Left cardiac atrium (tissue), 4 donors: ENCODE data around the gene EFCAB12. TPM values are rescaled to one million over a fixed set of nuclear protein-coding genes. Genes with fewer than 3 reads are reported as not detected.
"Not testable (repeated sequence)": the region's sequence is repeated elsewhere in the genome, so short reads cannot be mapped to it uniquely, and the experiment has no call there.

Experiments
- ATAC-seq, 2 donors: fragments of 200-7000 bp; cut with Tn5 transposase; one replicate each; pipeline ENCODE4 v1.9.1; 2020; ENCODE audit warnings: mild to moderate bottlenecking in 2 of 2, moderate library complexity in 2 of 2
- DNase-seq: peaks from one replicate; pipeline ENCODE4 v3.0.0-alpha.2; 2020
- intact Hi-C, 2 donors: fragments of 100-400 bp; cut with DNase I; formaldehyde crosslinking; loops; one replicate each; pipeline versions ENCODE4 v1.14.1 to v1.15.1; 2022 to 2023
- total RNA-seq, 2 donors: library from RNA; stranded (reverse); fragmentation: NEBNext Ultra II Directional; extraction: Animal tissue kit (Norgen Biotek cat#: 25700); gene quantifications; one replicate each; pipeline ENCODE4 v1.2.1, GENCODE V29; 2021
- donor health status: DM: no; HTN: yes; CAD: no.
- donor health status: DM: no; HTN: yes; CAD: no; lungs with severe emphysema.
- donor health status: DM: yes; HTN: yes; CAD: no.
- donor health status: Dilated cardiomyopathy.

Gene EFCAB12
- total RNA-seq, 2 donors from 2014 or later, result 0.32 to 0.37 TPM

DNA sequence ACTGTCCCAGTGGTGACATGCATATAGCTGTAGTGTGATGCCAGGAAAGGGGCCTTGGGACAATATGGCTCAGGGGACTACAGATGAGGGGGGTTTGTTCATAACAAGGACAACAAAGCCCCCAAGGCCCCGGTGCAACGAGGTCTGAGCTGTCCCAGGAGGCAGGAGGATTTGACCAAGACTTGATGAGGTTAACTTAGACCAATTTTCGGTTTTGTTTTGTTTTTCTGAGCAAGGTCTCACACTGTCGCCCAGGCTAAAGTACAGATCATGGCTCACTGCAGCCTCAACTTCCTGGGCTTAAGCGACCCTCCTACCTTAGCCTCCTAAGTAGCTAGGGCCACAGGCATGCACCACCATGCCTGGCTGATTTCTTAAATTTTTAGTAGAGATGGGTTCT lies 23.8 kb downstream of the EFCAB12 start:
- no peak for DNase-seq
- ATAC-seq, result no peak
- intact Hi-C loops, result no loop called here

DNA sequence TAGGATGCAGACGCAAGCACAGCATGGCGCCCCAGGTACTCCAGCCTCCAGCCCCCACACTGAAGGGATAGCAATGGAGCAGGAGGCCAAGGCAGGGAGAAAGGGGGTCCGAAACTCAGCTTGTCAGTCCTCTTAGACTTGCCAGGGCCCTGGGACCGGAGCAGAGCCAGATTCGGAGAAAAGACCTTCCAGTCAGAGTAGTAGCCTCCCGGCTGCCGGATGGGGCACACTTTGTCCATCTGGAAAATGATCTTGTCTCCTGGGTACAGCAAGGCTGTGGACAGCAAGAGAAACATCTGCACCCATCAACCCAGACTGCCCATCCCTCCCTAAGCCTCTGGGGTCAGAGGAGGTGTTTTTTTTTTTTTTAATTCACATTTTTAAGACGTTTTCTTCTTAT lies 24.3 kb downstream of the EFCAB12 start:
- ATAC-seq (no peak), DNase-seq (no peak)
- intact Hi-C loops, result no loop called here

GRCh38 chr3:129403450-129403849 lies 25.0 kb downstream of the EFCAB12 start:
- ATAC-seq, result no peak
- intact Hi-C loops, result no loop called here

GRCh38 chr3:129402616-129403015 lies 25.8 kb downstream of the EFCAB12 start:
- DNase-seq (no peak), ATAC-seq (no peak)
- intact Hi-C loops, result no loop called here

More at GRCh38 chr3:129403450-129403849, 25.0 kb downstream of the EFCAB12 start:
- DNase-seq, result no peak

DNA sequence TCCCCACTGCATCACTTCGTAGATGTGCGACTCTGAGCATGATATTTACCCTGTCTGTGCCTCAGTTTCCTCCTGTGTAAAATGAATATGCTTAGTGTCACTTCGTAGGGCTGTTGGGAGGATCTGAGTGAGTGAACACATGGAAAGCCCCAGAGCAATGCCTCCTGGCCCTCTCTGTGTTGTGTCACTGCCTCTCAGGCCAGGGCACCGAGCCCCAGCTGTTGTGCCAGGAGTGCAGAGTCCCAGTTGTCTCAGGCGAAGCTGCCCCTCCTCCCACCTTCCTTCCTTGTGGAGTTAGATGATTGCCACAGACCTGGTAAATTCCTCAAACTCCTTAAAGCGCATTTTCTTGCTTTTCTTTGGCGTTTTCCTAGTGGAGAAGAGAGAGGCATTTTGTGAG lies 26.2 kb downstream of the EFCAB12 start:
- no peak for DNase-seq
- intact Hi-C loops, result no loop called here
- ATAC-seq, result no peak

GRCh38 chr3:129399895-129400357 lies 28.5 kb downstream of the EFCAB12 start:
- intact Hi-C loops, result no loop called here
- DNase-seq (no peak), ATAC-seq (peak; percentile 7 to 17)

DNA sequence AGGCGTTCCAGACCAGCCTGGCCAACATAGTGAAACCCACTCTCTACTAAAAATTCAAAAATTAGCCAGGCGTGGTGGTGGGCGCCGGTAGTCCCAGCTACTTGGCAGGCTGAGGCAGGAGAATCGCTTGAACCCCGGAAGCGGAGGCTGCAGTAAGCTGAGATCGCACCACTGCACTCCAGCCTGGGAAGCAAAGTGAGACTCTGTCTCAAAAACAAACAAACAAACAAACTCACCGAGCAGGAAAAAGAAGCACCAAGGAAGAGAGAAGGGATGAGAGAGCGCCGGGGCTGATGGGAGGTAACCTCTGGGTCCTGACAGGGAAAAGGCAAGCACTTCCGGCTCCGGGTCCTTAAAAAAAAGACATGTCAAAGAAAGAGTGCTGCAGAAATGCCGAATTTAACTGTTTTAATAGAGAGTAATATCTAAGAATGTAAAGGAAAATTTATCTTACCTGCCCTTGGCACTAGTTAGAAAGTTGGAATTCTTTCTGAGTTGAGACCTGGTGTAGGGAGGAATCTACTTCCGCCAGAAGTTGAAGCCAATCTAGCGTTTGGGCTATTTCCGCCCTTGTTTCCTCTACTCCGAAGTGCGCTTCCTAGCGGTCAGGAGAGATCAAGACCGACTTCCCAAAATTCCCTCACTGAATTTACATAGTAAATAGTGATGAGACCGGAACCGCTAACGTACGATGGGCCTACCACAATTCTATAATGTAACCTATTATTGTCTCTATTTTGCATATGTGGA lies 29.1 kb downstream of the EFCAB12 start:
- intact Hi-C loops, result no loop called here
- ATAC-seq, result peak; percentile 91 to 92
- DNase-seq, result peak; percentile 82

- DNase-seq, result no peak
- peak; percentile 23 to 27 for ATAC-seq
- intact Hi-C loops, result no loop called here
These were observed 29.7 kb downstream of the EFCAB12 start for GRCh38 chr3:129398803-129399144.

GRCh38 chr3:129393760-129394564 lies 34.5 kb downstream of the EFCAB12 start:
- DNase-seq, ATAC-seq, intact Hi-C loops: not testable (repeated sequence)

DNA sequence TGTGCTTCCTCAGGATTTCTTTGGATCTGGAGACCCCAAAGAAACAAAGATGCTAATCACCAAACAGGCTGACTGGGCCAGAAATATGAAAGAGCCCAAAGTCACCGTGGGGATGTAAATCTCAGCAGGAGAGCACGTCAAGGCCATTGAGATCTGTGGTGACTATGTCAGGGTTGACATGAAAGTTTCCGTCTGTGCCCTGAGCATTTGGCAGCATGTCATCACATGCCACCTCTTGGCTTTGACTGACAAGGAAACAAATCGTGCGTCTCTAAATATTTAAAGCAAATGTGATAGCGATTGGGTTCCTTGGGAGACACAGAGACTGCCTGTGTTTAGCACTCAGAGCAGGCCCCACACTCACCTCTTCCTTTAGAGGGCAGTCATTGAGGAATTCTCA lies 35.2 kb downstream of the EFCAB12 start:
- no peak for ATAC-seq
- intact Hi-C loops, result no loop called here
- DNase-seq, result no peak

GRCh38 chr3:129392106-129392887 lies 36.1 kb downstream of the EFCAB12 start:
- ATAC-seq, intact Hi-C loops, DNase-seq: not testable (repeated sequence)

DNA sequence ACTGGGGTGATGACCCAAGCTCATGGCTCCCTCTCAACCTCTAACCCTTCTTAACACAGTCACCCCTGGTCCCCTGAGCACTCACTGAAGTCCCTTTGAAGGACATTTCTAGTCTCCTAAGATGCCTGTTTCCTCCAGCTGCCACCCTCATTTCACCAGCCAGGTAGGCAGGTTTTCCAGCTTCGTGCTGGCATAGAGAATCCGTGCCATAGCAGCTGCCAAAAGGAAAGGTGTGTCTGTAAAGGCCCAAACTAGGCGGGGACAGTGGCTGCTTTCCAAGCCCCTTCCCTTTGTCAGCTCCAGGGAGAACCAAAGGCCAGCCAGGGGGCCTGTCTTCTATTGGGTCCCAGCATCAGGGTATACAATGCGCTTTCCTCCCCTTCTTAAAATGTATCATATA lies 36.9 kb downstream of the EFCAB12 start:
- ATAC-seq, intact Hi-C loops, DNase-seq: not testable (repeated sequence)

DNA sequence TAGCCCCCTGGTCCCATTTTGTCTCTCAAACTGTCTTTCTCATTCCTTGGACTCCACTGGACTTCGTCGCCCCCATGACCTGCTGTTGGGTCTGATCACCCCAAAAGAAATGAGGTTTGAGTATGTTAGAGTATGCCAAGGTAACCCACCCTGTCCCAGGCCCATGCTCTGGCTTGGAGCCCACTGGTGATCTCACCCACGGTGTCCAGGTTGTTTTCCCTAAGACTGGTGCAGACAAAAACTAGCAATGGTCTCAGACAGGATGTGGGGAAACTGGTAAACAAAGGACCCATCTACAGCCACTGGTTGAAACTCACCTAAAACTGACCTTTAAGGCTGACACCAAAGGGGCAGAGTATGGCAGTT lies 38.9 kb downstream of the EFCAB12 start:
- intact Hi-C loops, result loop anchor here in 1 of 2 donors (10.0 kb wide), 1 partner anchor 45 kb away; the partner anchor contains the start of gene MBD4
- ATAC-seq (no peak), DNase-seq (no peak)

- peak; percentile 38 to 64 for ATAC-seq
- not testable (repeated sequence) for DNase-seq
- intact Hi-C loops, result loop anchor here in 1 of 2 donors (10.0 kb wide), 1 partner anchor 46 kb away; the partner anchor contains the start of gene MBD4
These were observed 39.5 kb downstream of the EFCAB12 start for GRCh38 chr3:129388791-129389571.

DNA sequence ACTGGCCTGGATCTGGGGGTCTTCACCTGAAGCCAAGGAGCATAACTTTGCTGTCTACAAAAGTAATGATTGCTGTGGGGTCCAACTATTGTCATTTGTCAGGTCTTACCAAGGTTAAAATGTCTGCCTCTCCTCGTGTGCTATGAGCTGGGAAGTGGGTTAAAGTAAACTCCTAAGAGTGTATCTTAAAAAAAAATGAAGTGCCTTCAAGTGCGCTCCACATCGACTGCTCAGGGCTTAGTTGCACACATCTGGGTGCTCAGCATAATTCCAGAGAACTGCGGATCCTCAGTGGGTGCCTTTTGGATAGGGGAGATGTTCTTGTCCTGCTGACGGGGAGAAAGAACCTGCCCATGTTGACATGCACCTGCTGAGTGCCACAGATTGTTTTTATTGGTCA lies 40.9 kb downstream of the EFCAB12 start:
- intact Hi-C loops, result loop anchor here in 1 of 2 donors (10.0 kb wide), 1 partner anchor 47 kb away; the partner anchor contains the start of gene MBD4
- ATAC-seq (no peak), DNase-seq (no peak)

GRCh38 chr3:129386984-129387383 lies 41.5 kb downstream of the EFCAB12 start:
- ATAC-seq (no peak), DNase-seq (no peak)
- intact Hi-C loops, result loop anchor here in 1 of 2 donors (10.0 kb wide), 1 partner anchor 48 kb away; the partner anchor contains the start of gene MBD4

DNA sequence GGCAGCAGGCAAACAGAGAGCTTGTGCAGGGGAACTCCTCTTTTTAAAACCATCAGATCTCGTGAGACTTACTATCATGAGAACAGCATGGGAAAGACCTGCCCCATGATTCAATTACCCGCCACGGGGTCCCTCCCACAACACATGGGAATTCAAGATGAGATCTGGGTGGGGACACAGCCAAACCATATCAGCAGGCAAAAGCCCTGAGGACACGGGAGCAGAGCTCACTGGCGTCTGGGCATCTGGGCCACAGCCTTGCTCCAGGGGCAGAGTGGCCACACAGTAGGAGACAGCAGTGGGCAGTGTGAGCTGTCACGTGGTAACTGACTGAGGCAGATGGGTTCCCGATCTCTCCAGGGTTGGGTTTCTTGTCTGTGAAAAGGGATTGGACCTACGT lies 42.9 kb downstream of the EFCAB12 start:
- ATAC-seq, DNase-seq: not testable (repeated sequence)
- intact Hi-C loops, result loop anchor here in 1 of 2 donors (10.0 kb wide), 1 partner anchor 49 kb away; the partner anchor contains the start of gene MBD4

GRCh38 chr3:129384594-129385323 lies 43.7 kb downstream of the EFCAB12 start:
- DNase-seq, result no peak
- ATAC-seq, result no peak
- intact Hi-C loops, result loop anchor here in 1 of 2 donors (10.0 kb wide), 1 partner anchor 50 kb away; the partner anchor contains the start of gene MBD4
